Vagina (tissue), 2 donors: Measurements from ENCODE around the gene OR2M5. TPM values are rescaled to one million over a fixed set of nuclear protein-coding genes. Genes with fewer than 3 reads are reported as not detected.

Source experiments
- DNase-seq, 2 donors: peaks; one replicate each; pipeline ENCODE4 v3.0.0-alpha.2; 2017; ENCODE audit errors: extremely low spot score in 2 of 2
- H3K27ac ChIP-seq: fragments of 200-600 bp; sonication (generic); one replicate; pipeline ENCODE4 v1.5.1; 2019
- H3K27me3 ChIP-seq: fragments of 200-600 bp; sonication (generic); one replicate; pipeline ENCODE4 v1.5.1; 2019
- H3K36me3 ChIP-seq, 2 donors: fragments of 200-600 bp; sonication (generic); one replicate each; pipeline ENCODE4 v1.5.1; 2017 to 2019
- H3K4me1 ChIP-seq: fragments of 200-600 bp; sonication (generic); one replicate; pipeline ENCODE4 v1.5.1; 2019
- H3K4me3 ChIP-seq, 2 donors: fragments of 200-600 bp; sonication (generic); 1 replicate in 1 of 2; 2 replicates in 1 of 2; pipeline ENCODE4 v1.5.1; 2016 to 2019
- H3K9me3 ChIP-seq: fragments of 200-600 bp; sonication (generic); one replicate; pipeline ENCODE4 v1.5.1; 2019
- POLR2A ChIP-seq, 2 donors: fragments of 450-650 bp; IDR thresholded peaks; one replicate each; pipeline ENCODE4 v1.6.1; 2017; ENCODE audit warnings: antibody characterized with exemption in 2 of 2, mild to moderate bottlenecking in 2 of 2, moderate library complexity in 2 of 2
- POLR2AphosphoS5 ChIP-seq, 2 donors: sonication (generic); formaldehyde crosslinking; IDR thresholded peaks; one replicate each; pipeline ENCODE4 v1.9.0; 2017; ENCODE audit warnings: antibody characterized with exemption in 2 of 2, mild to moderate bottlenecking in 2 of 2, low read depth in 1 of 2; ENCODE audit not compliant: insufficient read depth in 1 of 2
- intact Hi-C: fragments of 100-400 bp; cut with DNase I; formaldehyde crosslinking; loops from one replicate; pipeline ENCODE4 v1.15.1; 2023
- total RNA-seq: library from RNA; depleted of rRNA; stranded (reverse); fragments of >200 nt; gene quantifications from one replicate; pipeline ENCODE4 v1.2.3, GENCODE V29; 2016
- TF ChIP-seq, protein P1 (sequence below), 3 experiments: fragments of 450-650 bp in 2 of 3; fragments of 200-600 bp in 1 of 3; sonication (generic) in 1 of 3; IDR thresholded peaks; one replicate each; pipeline ENCODE4 v1.5.1; 2017 to 2019; ENCODE audit warnings: antibody characterized with exemption in 3 of 3, mild to moderate bottlenecking in 2 of 3, moderate library complexity in 2 of 3

The OR2M5 gene
- total RNA-seq, 1 donor from 2014 or later, result not detected

DNA sequence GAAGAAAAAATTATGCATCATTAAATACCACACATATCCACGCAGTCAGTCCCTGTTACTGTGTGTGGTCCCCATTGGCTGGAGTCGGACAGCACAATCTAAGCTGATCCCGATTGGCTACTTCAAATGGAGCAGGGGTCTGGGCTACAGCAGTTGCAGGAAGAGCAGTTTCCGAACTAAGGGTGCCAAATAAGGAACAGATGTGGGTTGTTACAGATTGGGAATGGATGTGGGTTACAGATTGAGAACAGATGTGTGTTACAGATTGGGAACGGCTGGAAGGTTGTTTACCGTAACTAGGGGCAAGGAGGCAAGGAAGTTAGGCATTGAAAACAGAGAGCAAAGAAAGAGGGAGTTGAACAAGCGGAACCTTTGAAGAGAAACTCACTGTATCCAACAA, 30.1 kb upstream of the OR2M5 start:
- peaks cover 10% of the 10 kb centered on the region for H3K9me3 ChIP-seq
- intact Hi-C loops, result no loop called here
- H3K27me3 ChIP-seq, result no peaks in the 10 kb centered on the region
- H3K4me1 ChIP-seq, result no peaks in the 10 kb centered on the region
- H3K4me3 ChIP-seq, result no peak overlapping the region
- TF ChIP-seq POLR2A (IDR thresholded peaks at IDR 0.05) (no peak), POLR2AphosphoS5 (IDR thresholded peaks at IDR 0.05; ENCODE audit: insufficient read depth in 1 of 2, low read depth in 1 of 2) (no peak)
- TF ChIP-seq, protein P1, sequence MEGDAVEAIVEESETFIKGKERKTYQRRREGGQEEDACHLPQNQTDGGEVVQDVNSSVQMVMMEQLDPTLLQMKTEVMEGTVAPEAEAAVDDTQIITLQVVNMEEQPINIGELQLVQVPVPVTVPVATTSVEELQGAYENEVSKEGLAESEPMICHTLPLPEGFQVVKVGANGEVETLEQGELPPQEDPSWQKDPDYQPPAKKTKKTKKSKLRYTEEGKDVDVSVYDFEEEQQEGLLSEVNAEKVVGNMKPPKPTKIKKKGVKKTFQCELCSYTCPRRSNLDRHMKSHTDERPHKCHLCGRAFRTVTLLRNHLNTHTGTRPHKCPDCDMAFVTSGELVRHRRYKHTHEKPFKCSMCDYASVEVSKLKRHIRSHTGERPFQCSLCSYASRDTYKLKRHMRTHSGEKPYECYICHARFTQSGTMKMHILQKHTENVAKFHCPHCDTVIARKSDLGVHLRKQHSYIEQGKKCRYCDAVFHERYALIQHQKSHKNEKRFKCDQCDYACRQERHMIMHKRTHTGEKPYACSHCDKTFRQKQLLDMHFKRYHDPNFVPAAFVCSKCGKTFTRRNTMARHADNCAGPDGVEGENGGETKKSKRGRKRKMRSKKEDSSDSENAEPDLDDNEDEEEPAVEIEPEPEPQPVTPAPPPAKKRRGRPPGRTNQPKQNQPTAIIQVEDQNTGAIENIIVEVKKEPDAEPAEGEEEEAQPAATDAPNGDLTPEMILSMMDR (IDR thresholded peaks at IDR 0.05), result no peak
- DNase-seq, result no peak
- no peak overlapping the region for H3K27ac ChIP-seq
- no peaks in the 10 kb centered on the region for H3K36me3 ChIP-seq

DNA sequence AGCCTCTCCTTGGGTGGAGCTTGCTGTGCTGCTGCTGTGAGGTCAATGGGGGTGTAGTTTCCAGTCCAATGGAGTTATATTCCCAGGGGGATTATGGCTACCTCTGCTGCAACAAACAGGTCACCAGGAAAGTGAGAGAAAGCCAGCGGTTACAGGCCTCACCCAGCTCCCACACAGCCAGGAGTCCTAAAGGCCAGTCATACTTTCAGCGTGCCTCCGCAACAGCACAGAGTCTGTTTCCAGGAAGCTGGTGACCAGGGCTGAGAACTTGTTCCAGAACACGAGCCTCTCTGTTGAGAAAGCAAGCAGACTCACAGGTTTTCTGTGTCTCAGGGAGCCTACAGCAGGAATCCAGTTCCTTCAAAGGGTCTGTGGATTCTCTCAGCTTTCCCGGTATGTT, 17.3 kb upstream of the OR2M5 start:
- intact Hi-C loops, result no loop called here
- no peaks in the 10 kb centered on the region for H3K36me3 ChIP-seq
- DNase-seq, result no peak
- H3K27ac ChIP-seq, result no peak overlapping the region
- no peak overlapping the region for H3K4me3 ChIP-seq
- H3K4me1 ChIP-seq, result no peaks in the 10 kb centered on the region
- TF ChIP-seq, protein P1 (IDR thresholded peaks at IDR 0.05), result no peak
- TF ChIP-seq POLR2AphosphoS5 (IDR thresholded peaks at IDR 0.05; ENCODE audit: insufficient read depth in 1 of 2, low read depth in 1 of 2) (no peak), POLR2A (IDR thresholded peaks at IDR 0.05) (no peak)
- no peaks in the 10 kb centered on the region for H3K27me3 ChIP-seq
- no peaks in the 10 kb centered on the region for H3K9me3 ChIP-seq

DNA sequence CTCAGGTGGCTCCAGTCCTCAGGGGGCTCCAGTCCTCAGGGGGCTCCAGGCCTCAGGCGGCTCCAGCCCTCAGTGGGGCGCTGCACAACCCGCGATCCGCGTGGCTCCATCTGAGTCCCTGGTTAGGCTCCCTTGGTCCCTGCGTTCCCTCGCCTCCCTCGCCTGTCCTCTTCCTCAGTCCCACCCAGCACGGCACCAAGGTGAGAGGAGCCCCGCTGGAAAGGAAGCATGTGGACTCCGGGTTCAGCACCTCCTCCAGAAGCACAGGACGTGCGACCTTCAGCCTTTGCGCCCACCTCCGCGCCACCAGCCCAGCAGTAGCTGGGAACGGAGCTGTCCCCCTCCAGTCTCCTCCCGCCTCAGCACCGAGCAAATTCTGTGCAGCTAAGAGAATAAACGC, 8.1 kb upstream of the OR2M5 start:
- Histone ChIP-seq H3K4me3 (no peak overlapping the region), H3K9me3 (no peaks in the 10 kb centered on the region), H3K36me3 (no peaks in the 10 kb centered on the region), H3K27ac (no peak overlapping the region), H3K27me3 (no peaks in the 10 kb centered on the region), H3K4me1 (no peaks in the 10 kb centered on the region)
- DNase-seq, result no peak
- TF ChIP-seq, protein P1 (IDR thresholded peaks at IDR 0.05), result no peak
- TF ChIP-seq POLR2A (IDR thresholded peaks at IDR 0.05) (no peak), POLR2AphosphoS5 (IDR thresholded peaks at IDR 0.05; ENCODE audit: insufficient read depth in 1 of 2, low read depth in 1 of 2) (no peak)
- intact Hi-C loops, result no loop called here

DNA sequence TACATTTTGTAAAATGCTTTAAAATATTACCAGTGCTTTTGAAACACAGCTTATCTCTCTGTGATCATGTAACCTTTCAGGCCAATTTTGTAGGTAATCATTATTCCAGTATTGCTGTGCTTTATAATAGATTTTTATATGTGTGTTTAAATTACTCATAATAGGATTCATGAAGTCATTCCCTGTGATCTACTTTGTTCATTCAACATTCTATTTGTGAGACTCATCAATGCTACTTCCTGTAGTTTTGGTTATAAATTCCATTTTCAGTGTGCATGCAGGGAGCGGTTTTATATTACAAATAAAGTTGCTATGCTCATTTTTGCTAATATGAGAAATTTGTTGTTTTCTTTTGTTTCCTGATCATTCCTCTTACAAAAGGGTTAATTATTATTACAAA, 4.1 kb upstream of the OR2M5 start:
- no peaks in the 10 kb centered on the region for H3K36me3 ChIP-seq
- no peaks in the 10 kb centered on the region for H3K9me3 ChIP-seq
- no peaks in the 10 kb centered on the region for H3K4me1 ChIP-seq
- no peak for DNase-seq
- H3K27me3 ChIP-seq, result no peaks in the 10 kb centered on the region
- no peak overlapping the region for H3K4me3 ChIP-seq
- TF ChIP-seq POLR2A (IDR thresholded peaks at IDR 0.05) (no peak), POLR2AphosphoS5 (IDR thresholded peaks at IDR 0.05; ENCODE audit: insufficient read depth in 1 of 2, low read depth in 1 of 2) (no peak)
- TF ChIP-seq, protein P1 (IDR thresholded peaks at IDR 0.05), result no peak
- intact Hi-C loops, result no loop called here
- no peak overlapping the region for H3K27ac ChIP-seq

DNA sequence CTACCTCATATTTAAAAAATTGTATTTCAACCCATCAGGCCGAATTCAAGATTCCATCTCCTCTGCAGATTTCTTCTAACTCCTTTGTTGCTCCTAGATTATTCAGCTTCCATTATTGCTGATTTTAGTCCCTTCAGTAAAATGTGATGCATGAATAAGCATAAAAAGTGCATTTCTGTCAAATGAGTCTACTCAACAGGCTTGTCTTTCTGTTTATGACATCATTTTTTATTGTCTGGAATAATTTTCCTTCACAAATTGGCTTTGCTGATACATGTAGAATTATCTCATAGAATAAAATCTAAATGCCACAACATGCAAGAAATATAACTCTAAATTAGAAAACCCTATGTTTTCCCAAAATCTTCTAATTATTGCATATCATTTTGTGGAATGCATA, 1.6 kb upstream of the OR2M5 start:
- no peaks in the 10 kb centered on the region for H3K27me3 ChIP-seq
- H3K4me3 ChIP-seq, result no peak overlapping the region
- no peaks in the 10 kb centered on the region for H3K9me3 ChIP-seq
- H3K36me3 ChIP-seq, result no peaks in the 10 kb centered on the region
- H3K27ac ChIP-seq, result no peak overlapping the region
- DNase-seq, result no peak
- TF ChIP-seq, protein P1 (IDR thresholded peaks at IDR 0.05), result no peak
- intact Hi-C loops, result no loop called here
- H3K4me1 ChIP-seq, result no peaks in the 10 kb centered on the region
